PC-9 (cell line): ENCODE measurements around the gene LGSN. TPM values are rescaled to one million over a fixed set of nuclear protein-coding genes. Genes with fewer than 3 reads are reported as not detected.

Experiments
- BruUV-seq: library from RNA; stranded (reverse); fragments of 400-500 nt; replicated peaks from 2 replicates; lab custom pipeline; 2021; lab: Mats Ljungman, UMichigan
- CTCF ChIA-PET: fragments of 300-600 bp; sonication (Branson Sonifier 250); formaldehyde crosslinking; loops from one replicate; lab custom pipeline; 2022; ENCODE audit warnings: antibody characterized with exemption; lab: Charles Lee
- POLR2A ChIA-PET: fragments of 300-600 bp; sonication (Branson Sonifier 250); formaldehyde crosslinking; loops from one replicate; lab custom pipeline; 2022; ENCODE audit warnings: antibody characterized with exemption; ENCODE audit not compliant: unreplicated experiment; lab: Charles Lee
- DNase-seq, 2 experiments: peaks; one replicate each; pipeline versions ENCODE4 v3.0.0 to v3.0.0-alpha.2; 2015 to 2022; ENCODE audit warnings: mixed read lengths in 1 of 2
- H2AFZ ChIP-seq: fragments of 200-600 bp; sonication (generic); 2 replicates; pipeline ENCODE4 v1.8.1; 2017; ENCODE audit warnings: antibody characterized with exemption
- H3F3A ChIP-seq: fragments of 200-600 bp; sonication (generic); 2 replicates; pipeline ENCODE4 v1.8.1; 2017; ENCODE audit warnings: antibody characterized with exemption, mild to moderate bottlenecking, low read depth; ENCODE audit not compliant: insufficient read depth
- H3K27ac ChIP-seq: fragments of 200-600 bp; sonication (generic); 2 replicates; pipeline ENCODE4 v1.6.1; 2016; ENCODE audit warnings: mixed run types
- H3K27me3 ChIP-seq: fragments of 200-600 bp; sonication (generic); 2 replicates; pipeline ENCODE4 v1.6.1; 2016; ENCODE audit warnings: low read depth, mixed run types; ENCODE audit not compliant: insufficient read depth
- H3K36me3 ChIP-seq: fragments of 200-600 bp; sonication (generic); 2 replicates; pipeline ENCODE4 v1.6.1; 2016; ENCODE audit warnings: low read depth, mixed run types
- H3K4me1 ChIP-seq: fragments of 200-600 bp; sonication (generic); replicated peaks from 2 replicates; pipeline ENCODE4 v1.6.1; 2016; ENCODE audit warnings: mixed run types; ENCODE audit not compliant: insufficient read depth
- H3K4me2 ChIP-seq: fragments of 200-600 bp; sonication (generic); 2 replicates; pipeline ENCODE4 v1.6.1; 2017; ENCODE audit warnings: mixed run types
- H3K4me3 ChIP-seq: fragments of 200-600 bp; sonication (generic); 2 replicates; pipeline ENCODE4 v1.6.1; 2016; ENCODE audit warnings: mixed run types
- H3K79me2 ChIP-seq: fragments of 200-600 bp; sonication (generic); 2 replicates; pipeline ENCODE4 v1.6.1; 2017; ENCODE audit warnings: low read depth, mixed run types
- H3K9me2 ChIP-seq: fragments of 200-600 bp; sonication (generic); 2 replicates; pipeline ENCODE4 v1.8.1; 2017; ENCODE audit warnings: mild to moderate bottlenecking; ENCODE audit not compliant: insufficient read depth
- H3K9me3 ChIP-seq: fragments of 200-600 bp; sonication (generic); 2 replicates; pipeline ENCODE4 v1.8.1; 2016; ENCODE audit warnings: low read depth; ENCODE audit not compliant: insufficient read depth
- H4K20me1 ChIP-seq: fragments of 200-600 bp; sonication (generic); 2 replicates; pipeline ENCODE4 v1.8.1; 2017; ENCODE audit not compliant: insufficient read depth
- EZH2 ChIP-seq: fragments of 200-600 bp; sonication (generic); IDR thresholded peaks from 2 replicates; pipeline ENCODE4 v1.8.0; 2017; ENCODE audit warnings: antibody characterized with exemption, low read depth
- intact Hi-C: fragments of 100-400 bp; cut with micrococcal nuclease; formaldehyde crosslinking; loops from one replicate; pipeline ENCODE4 v1.10.0; 2022; ENCODE audit not compliant: unreplicated experiment
- total RNA-seq: library from RNA; stranded (reverse); gene quantifications from 2 replicates; pipeline ENCODE4 v1.2.3, GENCODE V29; 2021
- TF ChIP-seq, protein P1 (sequence below): fragments of 200-600 bp; sonication (generic); conservative IDR thresholded peaks from 2 replicates; pipeline ENCODE4 v1.6.1; 2017; ENCODE audit warnings: mixed run types, antibody characterized with exemption, mild to moderate bottlenecking, moderate library complexity

Gene LGSN
- total RNA-seq, 1 experiment from 2014 or later = not detected

DNA sequence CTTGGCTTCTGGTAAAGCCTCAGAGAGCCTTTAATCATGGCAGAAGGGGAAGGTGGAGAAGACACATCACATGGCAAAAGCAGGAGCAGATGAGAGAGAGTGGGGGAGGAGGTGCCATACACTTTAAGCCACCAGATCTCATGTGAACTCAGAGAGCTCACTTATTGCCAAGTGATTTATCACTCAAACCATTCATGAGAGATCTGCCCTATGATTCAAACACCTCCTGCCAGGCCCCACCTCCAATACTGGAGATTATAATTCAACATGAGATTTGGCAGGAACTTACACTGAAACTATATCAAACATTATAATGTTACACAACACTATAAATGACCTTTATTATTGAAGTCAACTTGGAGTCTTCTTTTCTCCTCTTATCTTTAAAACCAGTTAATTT lies 60.6 kb downstream of the LGSN start:
- intact Hi-C loops = no loop called here
- ChIA-PET POLR2A (no interaction called here), CTCF (no interaction called here)
- H3K4me1 ChIP-seq = peaks cover 12% of the 10 kb centered on the region; the same call in 1 of the 2 replicates
- no peak overlapping the region for H3K4me2 ChIP-seq
- TF ChIP-seq, protein P1, sequence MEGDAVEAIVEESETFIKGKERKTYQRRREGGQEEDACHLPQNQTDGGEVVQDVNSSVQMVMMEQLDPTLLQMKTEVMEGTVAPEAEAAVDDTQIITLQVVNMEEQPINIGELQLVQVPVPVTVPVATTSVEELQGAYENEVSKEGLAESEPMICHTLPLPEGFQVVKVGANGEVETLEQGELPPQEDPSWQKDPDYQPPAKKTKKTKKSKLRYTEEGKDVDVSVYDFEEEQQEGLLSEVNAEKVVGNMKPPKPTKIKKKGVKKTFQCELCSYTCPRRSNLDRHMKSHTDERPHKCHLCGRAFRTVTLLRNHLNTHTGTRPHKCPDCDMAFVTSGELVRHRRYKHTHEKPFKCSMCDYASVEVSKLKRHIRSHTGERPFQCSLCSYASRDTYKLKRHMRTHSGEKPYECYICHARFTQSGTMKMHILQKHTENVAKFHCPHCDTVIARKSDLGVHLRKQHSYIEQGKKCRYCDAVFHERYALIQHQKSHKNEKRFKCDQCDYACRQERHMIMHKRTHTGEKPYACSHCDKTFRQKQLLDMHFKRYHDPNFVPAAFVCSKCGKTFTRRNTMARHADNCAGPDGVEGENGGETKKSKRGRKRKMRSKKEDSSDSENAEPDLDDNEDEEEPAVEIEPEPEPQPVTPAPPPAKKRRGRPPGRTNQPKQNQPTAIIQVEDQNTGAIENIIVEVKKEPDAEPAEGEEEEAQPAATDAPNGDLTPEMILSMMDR = no peak
- no peak for TF ChIP-seq EZH2
- no peaks in the 10 kb centered on the region for H3K27me3 ChIP-seq
- H3K79me2 ChIP-seq = no peaks in the 10 kb centered on the region
- H3K9me2 ChIP-seq = no peaks in the 10 kb centered on the region
- no peak overlapping the region for H2AFZ ChIP-seq
- no TSS peak for BruUV-seq
- DNase-seq = no peak
- no peaks in the 10 kb centered on the region for H3F3A ChIP-seq
- no peaks in the 10 kb centered on the region for H3K9me3 ChIP-seq
- H3K4me3 ChIP-seq = no peak overlapping the region
- H4K20me1 ChIP-seq = no peaks in the 10 kb centered on the region
- no peak overlapping the region for H3K27ac ChIP-seq
- no peaks in the 10 kb centered on the region for H3K36me3 ChIP-seq

DNA sequence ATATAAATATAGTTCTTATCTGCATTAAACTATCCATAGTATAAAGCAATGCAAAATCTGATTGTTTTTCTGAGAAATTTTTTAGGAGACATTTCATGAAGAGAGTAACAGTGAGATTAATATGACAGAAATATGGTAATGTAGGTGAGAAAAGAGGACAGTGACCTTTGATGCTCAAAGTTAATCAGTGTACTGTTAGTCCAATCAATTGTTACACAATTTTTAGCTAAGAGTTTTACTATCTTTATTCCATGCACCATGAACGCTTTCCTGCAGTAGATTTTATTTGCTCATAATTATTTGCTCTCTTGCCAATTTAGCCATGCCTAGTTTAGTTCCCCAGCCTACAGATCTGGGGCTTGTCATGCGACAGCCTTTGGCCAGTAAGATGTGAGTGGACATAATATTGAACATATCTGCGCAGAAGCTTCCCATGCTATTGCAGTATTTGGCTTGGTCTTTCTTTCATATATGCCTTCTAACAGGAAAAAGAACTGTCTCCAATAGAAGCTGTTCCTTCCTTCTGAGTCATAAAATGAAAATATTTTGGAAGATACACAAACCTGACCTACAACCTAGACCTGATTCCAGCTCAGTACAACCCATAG lies 69.8 kb downstream of the LGSN start:
- Histone ChIP-seq H3K4me2 (no peak overlapping the region), H3K4me1 (no peaks in the 10 kb centered on the region), H4K20me1 (no peaks in the 10 kb centered on the region), H3K27me3 (no peaks in the 10 kb centered on the region), H3F3A (no peaks in the 10 kb centered on the region), H3K79me2 (no peaks in the 10 kb centered on the region), H2AFZ (no peak overlapping the region), H3K27ac (no peak overlapping the region), H3K4me3 (no peak overlapping the region), H3K36me3 (no peaks in the 10 kb centered on the region), H3K9me2 (no peaks in the 10 kb centered on the region), H3K9me3 (no peaks in the 10 kb centered on the region)
- ChIA-PET CTCF (no interaction called here), POLR2A (no interaction called here)
- no peak for DNase-seq
- TF ChIP-seq, protein P1 = no peak
- no peak for TF ChIP-seq EZH2
- intact Hi-C loops = no loop called here
- BruUV-seq = no TSS peak

DNA sequence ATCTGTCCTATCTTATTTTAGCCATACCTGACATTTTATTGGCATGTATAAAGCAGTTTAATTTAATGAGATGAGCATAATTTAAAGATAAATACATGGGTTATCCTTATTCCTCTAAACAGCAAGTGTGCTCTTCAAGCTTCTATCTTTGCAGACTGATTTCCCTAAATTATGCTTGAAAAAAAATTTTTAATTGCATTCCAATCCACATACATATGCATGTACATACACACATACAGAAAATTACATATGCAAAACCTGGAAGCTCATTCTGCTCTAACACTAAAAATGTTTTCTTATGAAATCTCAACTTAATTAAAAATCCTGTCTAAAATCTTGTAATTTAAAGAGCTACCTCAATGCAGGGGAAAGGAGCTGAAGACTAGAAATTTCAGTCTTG lies 73.2 kb downstream of the LGSN start:
- Histone ChIP-seq H3K79me2 (no peaks in the 10 kb centered on the region), H3K9me3 (no peaks in the 10 kb centered on the region), H3K9me2 (no peaks in the 10 kb centered on the region), H3K36me3 (no peaks in the 10 kb centered on the region), H3K27me3 (no peaks in the 10 kb centered on the region), H3K4me1 (no peaks in the 10 kb centered on the region), H3K4me3 (no peak overlapping the region), H4K20me1 (no peaks in the 10 kb centered on the region), H2AFZ (no peak overlapping the region), H3F3A (no peaks in the 10 kb centered on the region), H3K27ac (no peak overlapping the region), H3K4me2 (no peak overlapping the region)
- ChIA-PET POLR2A (no interaction called here), CTCF (no interaction called here)
- intact Hi-C loops = no loop called here
- TF ChIP-seq, protein P1 = no peak
- no peak for TF ChIP-seq EZH2
- BruUV-seq = no TSS peak
- no peak for DNase-seq
